K562 (cell line): ENCODE measurements around the gene LTBP1. TPM values are rescaled to one million over a fixed set of nuclear protein-coding genes. Genes with fewer than 3 reads are reported as not detected.
A peak's percentile ranks its signal among the peaks of the same experiment; 100 is the strongest.

ENCODE experiments used
- BCOR ChIP-seq: fragments of 450-650 bp; IDR thresholded peaks from 2 replicates; pipeline ENCODE4 v1.6.1; 2016
- CBX3 ChIP-seq, 2 experiments: IDR thresholded peaks; 1 replicate in 1 of 2; 2 replicates in 1 of 2; pipeline ENCODE4 v1.6.1; 2012; ENCODE audit warnings: inconsistent platforms in 2 of 2, low read length in 2 of 2, borderline replicate concordance in 1 of 2, control low read depth in 1 of 2
- NCOR1 ChIP-seq: fragments of 450-650 bp; IDR thresholded peaks from 2 replicates; pipeline ENCODE4 v1.6.1; 2016; ENCODE audit warnings: mild to moderate bottlenecking, moderate library complexity
- RB1 ChIP-seq: fragments of 450-650 bp; IDR thresholded peaks from 2 replicates; pipeline ENCODE4 v1.6.1; 2017; ENCODE audit warnings: low read depth, mild to moderate bottlenecking
- RBM14 ChIP-seq: fragments of 200-400 bp; formaldehyde crosslinking; IDR thresholded peaks from 2 replicates; pipeline ENCODE4 v1.6.1; 2018; ENCODE audit warnings: low read depth, mild to moderate bottlenecking, low read length, moderate library complexity, borderline replicate concordance; ENCODE audit not compliant: insufficient read depth
- SAFB ChIP-seq: fragments of 200-400 bp; formaldehyde crosslinking; IDR thresholded peaks from 2 replicates; pipeline ENCODE4 v1.6.1; 2017; ENCODE audit warnings: low read depth, low read length, borderline replicate concordance
- SMARCA4 ChIP-seq: fragments of 450-650 bp; IDR thresholded peaks from 2 replicates; pipeline ENCODE4 v1.6.1; 2016
- SNRNP70 ChIP-seq: fragments of 200-400 bp; formaldehyde crosslinking; optimal IDR thresholded peaks from 2 replicates; pipeline ENCODE3; 2017; ENCODE audit warnings: low read depth, low read length
- WHSC1 ChIP-seq: IDR thresholded peaks from one replicate; pipeline ENCODE4 v1.6.1; 2012; ENCODE audit warnings: low read length, control low read depth, inconsistent platforms
- ZNF282 ChIP-seq: sonication (generic); formaldehyde crosslinking; IDR thresholded peaks from 2 replicates; pipeline ENCODE4 v1.8.1; 2023; ENCODE audit warnings: missing genetic modification reagents
- polyA plus RNA-seq, 8 experiments: library from polyadenylated mRNA; depleted of rRNA in 4 of 8; stranded (reverse) in 5 of 8; unstranded in 3 of 8; fragments of >200 nt; fragmentation: Nextera tagmentation in 2 of 8; fragmentation: Illumina TruSeq in 1 of 8; extraction: Ambion mirVana in 2 of 8; extraction: Trizol in 1 of 8; gene quantifications; 2 replicates each; pipeline versions ENCODE4 v1.2.1 to v1.2.3, GENCODE V29; 2011 to 2014; ENCODE audit warnings: inconsistent platforms in 1 of 8, missing spikeins in 1 of 8
- total RNA-seq, 7 experiments: library from RNA; depleted of rRNA in 6 of 7; stranded (reverse); fragments of >200 nt in 6 of 7; fragmentation: Illumina TruSeq in 2 of 7; extraction: Trizol in 2 of 7; gene quantifications; 2 replicates each; pipeline versions ENCODE4 v1.2.1 to v1.2.3, GENCODE V29; 2011 to 2021; ENCODE audit warnings: low replicate concordance in 1 of 7
- TF ChIP-seq, protein P1 (sequence below): fragments of 200-800 bp; sonication (Bioruptor generic); IDR thresholded peaks from 2 replicates; pipeline ENCODE4 v1.6.1; 2016; ENCODE audit warnings: missing genetic modification characterization, missing compliant biosample characterization

LTBP1 gene
- total and polyA plus RNA-seq, 9 of the 15 experiments (the other 6 are each of a cell fraction or from before 2014, with no cell fraction given) = 3.6 to 16.4 (median 8.5) TPM

DNA sequence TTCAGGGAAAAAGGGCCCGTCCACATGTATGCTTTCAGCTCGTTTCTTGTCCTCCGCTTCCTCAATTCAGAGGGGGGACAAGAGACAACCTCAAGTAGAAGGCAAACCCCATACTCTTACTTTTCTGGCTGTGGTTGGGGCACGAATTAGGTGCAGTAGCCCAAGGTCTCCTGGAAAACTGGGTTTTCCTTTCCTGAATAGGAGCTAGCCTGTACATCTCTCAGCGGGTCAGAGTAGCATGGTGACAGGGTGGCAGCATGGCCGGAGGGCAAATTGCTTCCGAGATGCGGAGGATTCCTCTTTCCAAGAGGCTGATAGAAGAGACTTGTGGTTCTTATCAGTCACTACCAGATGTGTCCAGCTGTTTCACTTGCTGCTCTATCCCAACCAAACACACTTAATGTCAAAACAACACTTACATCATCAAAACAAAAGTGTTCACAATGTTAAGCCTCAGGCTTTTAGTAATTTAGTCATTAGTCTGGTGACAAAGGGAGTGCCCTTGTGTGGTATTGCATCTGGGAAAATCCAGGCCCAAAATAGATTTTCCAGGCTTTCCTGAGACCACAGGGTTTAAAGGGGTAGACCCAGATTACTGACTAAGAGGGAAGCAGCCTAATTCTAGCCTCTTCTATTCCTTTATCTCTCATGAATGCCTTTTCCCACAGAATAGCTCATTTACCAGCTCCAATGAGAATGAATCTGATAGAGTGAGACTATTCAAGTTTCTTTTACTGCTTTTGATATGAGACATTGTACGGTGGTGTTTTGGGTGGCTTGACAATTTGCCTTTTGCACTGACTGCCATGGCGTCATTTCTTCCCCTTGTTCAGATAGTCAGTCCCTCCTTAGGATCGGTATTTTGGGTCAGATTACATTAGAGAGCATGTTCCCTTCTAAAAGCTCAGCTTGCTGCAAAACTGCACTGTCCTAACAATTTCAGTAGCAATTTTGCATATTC is 162.0 kb downstream of the LTBP1 start (continued):
- TF ChIP-seq, protein P1, sequence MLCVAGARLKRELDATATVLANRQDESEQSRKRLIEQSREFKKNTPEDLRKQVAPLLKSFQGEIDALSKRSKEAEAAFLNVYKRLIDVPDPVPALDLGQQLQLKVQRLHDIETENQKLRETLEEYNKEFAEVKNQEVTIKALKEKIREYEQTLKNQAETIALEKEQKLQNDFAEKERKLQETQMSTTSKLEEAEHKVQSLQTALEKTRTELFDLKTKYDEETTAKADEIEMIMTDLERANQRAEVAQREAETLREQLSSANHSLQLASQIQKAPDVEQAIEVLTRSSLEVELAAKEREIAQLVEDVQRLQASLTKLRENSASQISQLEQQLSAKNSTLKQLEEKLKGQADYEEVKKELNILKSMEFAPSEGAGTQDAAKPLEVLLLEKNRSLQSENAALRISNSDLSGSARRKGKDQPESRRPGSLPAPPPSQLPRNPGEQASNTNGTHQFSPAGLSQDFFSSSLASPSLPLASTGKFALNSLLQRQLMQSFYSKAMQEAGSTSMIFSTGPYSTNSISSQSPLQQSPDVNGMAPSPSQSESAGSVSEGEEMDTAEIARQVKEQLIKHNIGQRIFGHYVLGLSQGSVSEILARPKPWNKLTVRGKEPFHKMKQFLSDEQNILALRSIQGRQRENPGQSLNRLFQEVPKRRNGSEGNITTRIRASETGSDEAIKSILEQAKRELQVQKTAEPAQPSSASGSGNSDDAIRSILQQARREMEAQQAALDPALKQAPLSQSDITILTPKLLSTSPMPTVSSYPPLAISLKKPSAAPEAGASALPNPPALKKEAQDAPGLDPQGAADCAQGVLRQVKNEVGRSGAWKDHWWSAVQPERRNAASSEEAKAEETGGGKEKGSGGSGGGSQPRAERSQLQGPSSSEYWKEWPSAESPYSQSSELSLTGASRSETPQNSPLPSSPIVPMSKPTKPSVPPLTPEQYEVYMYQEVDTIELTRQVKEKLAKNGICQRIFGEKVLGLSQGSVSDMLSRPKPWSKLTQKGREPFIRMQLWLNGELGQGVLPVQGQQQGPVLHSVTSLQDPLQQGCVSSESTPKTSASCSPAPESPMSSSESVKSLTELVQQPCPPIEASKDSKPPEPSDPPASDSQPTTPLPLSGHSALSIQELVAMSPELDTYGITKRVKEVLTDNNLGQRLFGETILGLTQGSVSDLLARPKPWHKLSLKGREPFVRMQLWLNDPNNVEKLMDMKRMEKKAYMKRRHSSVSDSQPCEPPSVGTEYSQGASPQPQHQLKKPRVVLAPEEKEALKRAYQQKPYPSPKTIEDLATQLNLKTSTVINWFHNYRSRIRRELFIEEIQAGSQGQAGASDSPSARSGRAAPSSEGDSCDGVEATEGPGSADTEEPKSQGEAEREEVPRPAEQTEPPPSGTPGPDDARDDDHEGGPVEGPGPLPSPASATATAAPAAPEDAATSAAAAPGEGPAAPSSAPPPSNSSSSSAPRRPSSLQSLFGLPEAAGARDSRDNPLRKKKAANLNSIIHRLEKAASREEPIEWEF (CRISPR knock-in tag) = peak; percentile 65; the same call in 1 of the 2 replicates
- peak; percentile 98 for TF ChIP-seq SMARCA4
- peak in 1 of 2 experiments; percentile 88; a peak in 2 of 3 replicates for TF ChIP-seq CBX3 (IDR thresholded peaks at IDR 0.05; ENCODE audit: borderline replicate concordance in 1 of 2, low read length in 2 of 2)
- no peak for TF ChIP-seq RB1
- peak; percentile 78 for TF ChIP-seq BCOR
- TF ChIP-seq SAFB = no peak
- no peak for TF ChIP-seq SNRNP70
- TF ChIP-seq NCOR1 = peak; percentile 97
- TF ChIP-seq ZNF282 (CRISPR knock-in tag) = no peak
- TF ChIP-seq WHSC1 = no peak
- no peak for TF ChIP-seq RBM14
